ENCODE measurements around the gene KCNK18. TPM values are rescaled to one million over a fixed set of nuclear protein-coding genes. Genes with fewer than 3 reads are reported as not detected.

KCNK18 gene
- total RNA-seq, 2 experiments from 2014 or later, result not detected

DNA sequence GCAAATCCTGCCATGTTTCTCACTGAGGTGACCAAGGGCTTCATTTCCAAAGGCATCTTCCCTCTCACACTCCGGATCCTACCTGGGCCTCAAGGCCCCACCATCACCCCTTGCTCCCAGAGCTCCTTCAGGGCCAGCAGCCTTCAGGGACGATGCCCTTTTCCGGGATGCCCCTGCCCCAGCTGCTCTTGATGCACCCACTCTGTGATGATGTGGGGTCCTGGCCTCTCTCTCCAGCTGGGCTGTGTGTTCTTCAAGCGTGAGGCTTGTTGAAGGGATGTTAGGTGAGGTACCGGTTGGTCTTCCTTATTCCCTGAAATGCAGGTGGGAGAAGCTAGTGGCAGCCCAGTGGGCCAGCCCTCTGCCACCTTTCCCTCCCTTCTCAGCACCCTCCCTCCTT is 25.3 kb downstream of the KCNK18 start:
- no peaks in the 10 kb centered on the region for H3K4me1 Mint-ChIP-seq (ENCODE audit: low read depth)
- H3K4me1 ChIP-seq (ENCODE audit: insufficient read depth, low read length), result peaks cover under 1% of the 10 kb centered on the region
- ChIA-PET CTCF (no interaction called here), POLR2A (no interaction called here)
- no peaks in the 10 kb centered on the region for H3K36me3 Mint-ChIP-seq (ENCODE audit: low read depth)
- TF ChIP-seq, protein P1, sequence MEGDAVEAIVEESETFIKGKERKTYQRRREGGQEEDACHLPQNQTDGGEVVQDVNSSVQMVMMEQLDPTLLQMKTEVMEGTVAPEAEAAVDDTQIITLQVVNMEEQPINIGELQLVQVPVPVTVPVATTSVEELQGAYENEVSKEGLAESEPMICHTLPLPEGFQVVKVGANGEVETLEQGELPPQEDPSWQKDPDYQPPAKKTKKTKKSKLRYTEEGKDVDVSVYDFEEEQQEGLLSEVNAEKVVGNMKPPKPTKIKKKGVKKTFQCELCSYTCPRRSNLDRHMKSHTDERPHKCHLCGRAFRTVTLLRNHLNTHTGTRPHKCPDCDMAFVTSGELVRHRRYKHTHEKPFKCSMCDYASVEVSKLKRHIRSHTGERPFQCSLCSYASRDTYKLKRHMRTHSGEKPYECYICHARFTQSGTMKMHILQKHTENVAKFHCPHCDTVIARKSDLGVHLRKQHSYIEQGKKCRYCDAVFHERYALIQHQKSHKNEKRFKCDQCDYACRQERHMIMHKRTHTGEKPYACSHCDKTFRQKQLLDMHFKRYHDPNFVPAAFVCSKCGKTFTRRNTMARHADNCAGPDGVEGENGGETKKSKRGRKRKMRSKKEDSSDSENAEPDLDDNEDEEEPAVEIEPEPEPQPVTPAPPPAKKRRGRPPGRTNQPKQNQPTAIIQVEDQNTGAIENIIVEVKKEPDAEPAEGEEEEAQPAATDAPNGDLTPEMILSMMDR (IDR thresholded peaks at IDR 0.05), result no peak
- intact Hi-C loops (cut with DNase I, micrococcal nuclease), result no loop called here
- ATAC-seq (ENCODE audit: poor library complexity) (no peak), DNase-seq (no peak)
- no peak overlapping the region for H3K27ac ChIP-seq (ENCODE audit: low read depth in 1 of 2, low read length in 2 of 2)
- no peaks in the 10 kb centered on the region for H3K9me3 Mint-ChIP-seq
- H3K27me3 Mint-ChIP-seq, result peaks cover 18% of the 10 kb centered on the region
- H3K36me3 ChIP-seq (ENCODE audit: insufficient read depth, low read length), result no peaks in the 10 kb centered on the region
- no peak overlapping the region for H3K4me3 Mint-ChIP-seq
- H3K9me3 ChIP-seq (ENCODE audit: control insufficient read depth in 1 of 2, insufficient read depth in 1 of 2, low read length in 2 of 2), result no peaks in the 10 kb centered on the region
- no peak overlapping the region for H3K4me3 ChIP-seq (ENCODE audit: low read length)
- no peak overlapping the region for H3K27ac Mint-ChIP-seq
- H3K27me3 ChIP-seq (ENCODE audit: control insufficient read depth in 1 of 2, insufficient read depth in 2 of 2, low read length in 2 of 2), result peaks cover 0 to 5% of the 10 kb centered on the region in 2 experiments

DNA sequence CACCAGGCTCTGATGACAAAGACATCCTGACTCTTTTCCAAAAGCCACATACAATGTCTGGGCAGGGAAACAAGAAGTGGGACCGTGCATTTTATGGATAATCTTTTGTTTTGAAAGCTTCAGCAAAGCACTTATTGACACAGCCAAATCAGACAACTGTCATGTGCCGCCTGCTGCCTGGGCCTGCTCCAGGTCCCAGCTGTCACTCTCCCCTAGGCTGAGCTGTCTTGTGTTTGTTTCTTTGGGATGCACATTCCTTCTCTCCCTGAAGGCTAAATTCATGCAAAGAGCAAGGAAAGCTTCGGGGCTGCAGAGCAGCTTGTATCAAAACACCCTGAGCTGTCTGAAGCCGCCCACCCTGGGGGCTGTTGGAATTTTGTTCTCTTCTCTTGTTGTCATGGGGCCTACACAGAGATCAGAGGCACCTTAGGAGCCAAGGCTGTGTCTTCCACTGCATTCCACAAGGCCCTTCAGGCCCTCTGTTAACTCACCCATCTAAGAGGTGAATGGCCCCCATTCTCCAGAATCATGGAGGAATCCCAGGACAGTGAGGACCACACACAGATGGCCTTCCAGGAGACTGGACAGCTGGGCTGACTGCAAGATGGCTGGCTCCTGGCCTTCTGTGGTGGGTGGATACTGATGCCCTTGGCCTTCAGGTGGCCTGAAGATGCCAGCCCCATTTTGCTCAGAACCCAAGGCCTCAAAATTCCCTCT is 25.8 kb downstream of the KCNK18 start:
- no peak for ATAC-seq (ENCODE audit: poor library complexity)
- H3K36me3 Mint-ChIP-seq (ENCODE audit: low read depth), result no peaks in the 10 kb centered on the region
- H3K36me3 ChIP-seq (ENCODE audit: insufficient read depth, low read length), result no peaks in the 10 kb centered on the region
- H3K4me3 ChIP-seq (ENCODE audit: low read length), result no peak overlapping the region
- peaks cover 0 to 5% of the 10 kb centered on the region in 2 experiments for H3K27me3 ChIP-seq (ENCODE audit: control insufficient read depth in 1 of 2, insufficient read depth in 2 of 2, low read length in 2 of 2)
- DNase-seq, result no peak
- ChIA-PET POLR2A (no interaction called here), CTCF (no interaction called here)
- H3K9me3 ChIP-seq (ENCODE audit: control insufficient read depth in 1 of 2, insufficient read depth in 1 of 2, low read length in 2 of 2), result no peaks in the 10 kb centered on the region
- TF ChIP-seq, protein P1 (IDR thresholded peaks at IDR 0.05), result no peak
- no peak overlapping the region for H3K4me3 Mint-ChIP-seq
- peaks cover 18% of the 10 kb centered on the region for H3K27me3 Mint-ChIP-seq
- no peaks in the 10 kb centered on the region for H3K9me3 Mint-ChIP-seq
- H3K4me1 Mint-ChIP-seq (ENCODE audit: low read depth), result no peaks in the 10 kb centered on the region
- no peak overlapping the region for H3K27ac Mint-ChIP-seq
- no peaks in the 10 kb centered on the region for H3K4me1 ChIP-seq (ENCODE audit: insufficient read depth, low read length)
- H3K27ac ChIP-seq (ENCODE audit: low read depth in 1 of 2, low read length in 2 of 2), result no peak overlapping the region
- intact Hi-C loops (cut with DNase I, micrococcal nuclease), result no loop called here

DNA sequence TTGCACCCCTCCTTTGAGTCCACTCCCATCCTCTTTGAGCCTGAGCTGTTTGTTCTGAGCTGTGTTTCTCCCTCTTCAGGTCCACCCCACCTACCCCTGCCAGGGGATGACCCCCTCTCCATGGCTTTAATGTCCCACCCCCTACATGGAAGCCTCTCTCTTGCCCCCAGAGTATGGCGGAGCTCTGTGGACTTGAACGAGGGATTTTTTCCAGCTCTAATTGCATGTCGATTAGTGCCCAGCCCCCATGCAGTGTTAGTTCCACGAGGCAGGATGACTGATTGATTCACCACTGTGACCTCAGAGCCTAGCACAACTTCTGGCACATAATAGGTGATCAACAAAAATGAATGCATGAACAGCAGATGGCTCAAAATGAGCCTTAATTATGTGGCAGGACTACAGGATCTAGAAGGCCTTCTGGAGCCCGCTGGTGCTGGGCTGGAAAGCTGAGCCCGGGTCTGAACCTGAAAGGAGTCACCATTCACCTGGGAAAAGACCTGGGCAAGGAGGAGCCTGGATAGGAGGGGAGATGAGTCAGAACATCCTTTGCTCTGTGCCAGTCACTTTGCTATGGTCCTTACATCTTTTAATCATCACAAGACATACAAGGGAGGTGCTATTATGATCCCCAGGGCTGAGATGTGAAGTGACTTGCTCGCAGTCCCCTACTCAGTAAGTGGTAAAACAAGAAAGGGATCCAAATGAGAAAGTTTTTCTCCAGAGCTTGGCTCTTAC is 26.6 kb downstream of the KCNK18 start:
- no peak overlapping the region for H3K4me3 ChIP-seq (ENCODE audit: low read length)
- Mint-ChIP-seq H3K27ac (no peak overlapping the region), H3K9me3 (no peaks in the 10 kb centered on the region), H3K4me3 (no peak overlapping the region), H3K36me3 (ENCODE audit: low read depth) (no peaks in the 10 kb centered on the region), H3K27me3 (peaks cover 20% of the 10 kb centered on the region), H3K4me1 (ENCODE audit: low read depth) (no peaks in the 10 kb centered on the region)
- peaks cover 0 to under 1% of the 10 kb centered on the region in 2 experiments for H3K9me3 ChIP-seq (ENCODE audit: control insufficient read depth in 1 of 2, insufficient read depth in 1 of 2, low read length in 2 of 2)
- CTCF ChIA-PET, result no interaction called here
- intact Hi-C loops (cut with DNase I, micrococcal nuclease), result no loop called here
- H3K4me1 ChIP-seq (ENCODE audit: insufficient read depth, low read length), result no peaks in the 10 kb centered on the region
- H3K36me3 ChIP-seq (ENCODE audit: insufficient read depth, low read length), result no peaks in the 10 kb centered on the region
- TF ChIP-seq, protein P1 (IDR thresholded peaks at IDR 0.05), result no peak
- ATAC-seq (ENCODE audit: poor library complexity) (no peak), DNase-seq (no peak)
- POLR2A ChIA-PET, result no interaction called here
- no peak overlapping the region for H3K27ac ChIP-seq (ENCODE audit: low read depth in 1 of 2, low read length in 2 of 2)
- H3K27me3 ChIP-seq (ENCODE audit: control insufficient read depth in 1 of 2, insufficient read depth in 2 of 2, low read length in 2 of 2), result peaks cover 0 to 10% of the 10 kb centered on the region in 2 experiments
